ENCODE data around the gene NGF. TPM values are rescaled to one million over a fixed set of nuclear protein-coding genes. Genes with fewer than 3 reads are reported as not detected.
"Not testable (repeated sequence)": the region's sequence is repeated elsewhere in the genome, so short reads cannot be mapped to it uniquely, and the experiment has no call there.

Gene NGF
- total RNA-seq, 3 donors from 2014 or later (not counting 1 experiment from before 2014, with no cell fraction given), result not detected

DNA sequence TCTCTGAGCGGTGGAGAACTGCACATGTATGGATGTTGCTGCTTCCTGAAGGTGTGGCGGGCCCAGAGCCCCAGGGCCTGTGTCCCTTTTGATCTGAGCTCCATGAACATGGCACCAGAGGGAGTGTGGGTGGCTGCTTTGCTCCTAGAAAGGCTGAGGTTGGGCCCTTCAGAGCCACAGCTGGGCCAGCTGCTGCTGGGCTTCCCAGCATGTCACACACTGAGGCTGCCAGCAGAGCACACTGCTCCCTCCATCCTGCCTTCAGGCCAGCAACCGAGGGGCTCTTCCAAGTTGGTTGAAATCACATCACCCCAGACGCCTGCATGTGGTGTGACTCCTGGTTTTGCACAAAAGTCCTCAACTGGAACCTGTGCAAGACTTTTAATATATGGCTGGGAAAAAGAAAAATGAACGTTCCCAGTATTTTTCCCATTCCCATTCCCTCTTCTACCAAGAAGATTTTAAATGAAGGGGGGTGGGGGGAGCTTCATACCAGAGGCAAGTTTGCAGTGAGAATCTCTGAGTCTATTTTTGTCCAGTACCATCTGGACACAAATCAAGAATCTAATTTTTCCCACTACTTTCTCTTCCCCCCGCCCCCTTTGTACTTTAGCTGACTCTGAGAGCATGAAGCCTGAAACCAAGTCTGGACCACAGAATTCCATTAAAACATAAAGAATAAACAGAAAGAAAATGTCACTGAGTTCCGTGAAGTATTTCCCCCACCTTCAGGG lies 26.2 kb upstream of the NGF start:
- peaks cover 6% of the 10 kb centered on the region for H3K9me3 ChIP-seq (ENCODE audit: control insufficient read depth, insufficient read depth, low read length)
- TF ChIP-seq CTCF (IDR thresholded peaks at IDR 0.05), result no peak
- 79% methylated on average over 6 of the region's 7 CpGs for WGBS (ENCODE audit: insufficient coverage)
- H3K27me3 ChIP-seq (ENCODE audit: control insufficient read depth, insufficient read depth, low read length), result no peaks in the 10 kb centered on the region
- H3K4me3 ChIP-seq (ENCODE audit: low read length), result no peak overlapping the region
- Mint-ChIP-seq H3K27me3 (ENCODE audit: low read depth in 2 of 2) (peaks cover 0 to 3% of the 10 kb centered on the region in 2 donors), H3K27ac (no peak overlapping the region), H3K4me3 (no peak overlapping the region), H3K4me1 (no peaks in the 10 kb centered on the region), H3K36me3 (no peaks in the 10 kb centered on the region), H3K9me3 (peaks cover 0 to 2% of the 10 kb centered on the region in 2 donors)
- H3K27ac ChIP-seq (ENCODE audit: low read length), result no peak overlapping the region
- H3K4me1 ChIP-seq (ENCODE audit: control insufficient read depth, insufficient read depth, low read length), result no peaks in the 10 kb centered on the region
- ATAC-seq (no peak), DNase-seq (no peak)
- intact Hi-C loops (cut with micrococcal nuclease), result loop anchor here (10.0 kb wide), 1 partner anchor 59 kb away; no protein-coding TSS in a partner anchor
- no peaks in the 10 kb centered on the region for H3K36me3 ChIP-seq (ENCODE audit: control insufficient read depth, insufficient read depth, low read length)

DNA sequence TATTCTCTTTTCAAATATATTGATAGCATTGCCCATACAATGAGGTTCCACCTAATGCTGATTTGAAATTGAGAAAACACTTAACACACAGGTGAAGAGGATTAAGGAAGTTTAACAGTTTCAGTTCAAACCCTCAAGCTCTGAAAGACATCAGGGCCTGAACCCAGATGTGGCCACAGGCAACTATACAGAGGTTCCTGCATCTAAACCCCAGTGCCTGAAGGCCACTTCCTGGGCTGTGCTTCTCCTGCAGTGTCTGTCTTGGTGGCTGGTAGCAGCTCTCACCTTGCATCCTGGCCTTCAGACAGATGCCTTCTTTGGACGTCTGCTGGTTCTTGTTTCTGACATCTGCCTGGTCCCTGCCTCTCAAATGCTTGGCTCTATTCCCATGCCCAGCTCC lies 25.1 kb upstream of the NGF start:
- peaks cover 6% of the 10 kb centered on the region for H3K9me3 ChIP-seq (ENCODE audit: control insufficient read depth, insufficient read depth, low read length)
- H3K4me3 ChIP-seq (ENCODE audit: low read length), result no peak overlapping the region
- H3K36me3 ChIP-seq (ENCODE audit: control insufficient read depth, insufficient read depth, low read length), result no peaks in the 10 kb centered on the region
- Mint-ChIP-seq H3K4me1 (no peaks in the 10 kb centered on the region), H3K27me3 (ENCODE audit: low read depth in 2 of 2) (peaks cover 0 to 3% of the 10 kb centered on the region in 2 donors), H3K9me3 (peaks cover 0 to 2% of the 10 kb centered on the region in 2 donors), H3K27ac (no peak overlapping the region), H3K4me3 (no peak overlapping the region), H3K36me3 (no peaks in the 10 kb centered on the region)
- H3K4me1 ChIP-seq (ENCODE audit: control insufficient read depth, insufficient read depth, low read length), result no peaks in the 10 kb centered on the region
- intact Hi-C loops (cut with micrococcal nuclease), result loop anchor here (10.0 kb wide), 1 partner anchor 58 kb away; no protein-coding TSS in a partner anchor
- no peak for DNase-seq
- no peak for TF ChIP-seq CTCF (IDR thresholded peaks at IDR 0.05)
- no peak overlapping the region for H3K27ac ChIP-seq (ENCODE audit: low read length)
- WGBS (ENCODE audit: insufficient coverage), result 40% methylated on average over 1 of the region's 1 CpG
- H3K27me3 ChIP-seq (ENCODE audit: control insufficient read depth, insufficient read depth, low read length), result no peaks in the 10 kb centered on the region
- no peak for ATAC-seq

GRCh38 chr1:115360505-115361129 lies 22.6 kb upstream of the NGF start:
- not testable (repeated sequence) for H3K9me3 Mint-ChIP-seq; H3K27me3 Mint-ChIP-seq (ENCODE audit: low read depth in 2 of 2); H3K27ac ChIP-seq (ENCODE audit: low read length); H3K9me3 ChIP-seq (ENCODE audit: control insufficient read depth, insufficient read depth, low read length); DNase-seq; ATAC-seq; H3K4me1 Mint-ChIP-seq; H3K36me3 Mint-ChIP-seq; H3K4me3 ChIP-seq (ENCODE audit: low read length); H3K4me1 ChIP-seq (ENCODE audit: control insufficient read depth, insufficient read depth, low read length); H3K36me3 ChIP-seq (ENCODE audit: control insufficient read depth, insufficient read depth, low read length); H3K4me3 Mint-ChIP-seq; H3K27me3 ChIP-seq (ENCODE audit: control insufficient read depth, insufficient read depth, low read length); H3K27ac Mint-ChIP-seq
- intact Hi-C loops (cut with micrococcal nuclease), result loop anchor here (10.0 kb wide), 1 partner anchor 56 kb away; no protein-coding TSS in a partner anchor
- 97% methylated on average over 26 of the region's 26 CpGs for WGBS (ENCODE audit: insufficient coverage)

DNA sequence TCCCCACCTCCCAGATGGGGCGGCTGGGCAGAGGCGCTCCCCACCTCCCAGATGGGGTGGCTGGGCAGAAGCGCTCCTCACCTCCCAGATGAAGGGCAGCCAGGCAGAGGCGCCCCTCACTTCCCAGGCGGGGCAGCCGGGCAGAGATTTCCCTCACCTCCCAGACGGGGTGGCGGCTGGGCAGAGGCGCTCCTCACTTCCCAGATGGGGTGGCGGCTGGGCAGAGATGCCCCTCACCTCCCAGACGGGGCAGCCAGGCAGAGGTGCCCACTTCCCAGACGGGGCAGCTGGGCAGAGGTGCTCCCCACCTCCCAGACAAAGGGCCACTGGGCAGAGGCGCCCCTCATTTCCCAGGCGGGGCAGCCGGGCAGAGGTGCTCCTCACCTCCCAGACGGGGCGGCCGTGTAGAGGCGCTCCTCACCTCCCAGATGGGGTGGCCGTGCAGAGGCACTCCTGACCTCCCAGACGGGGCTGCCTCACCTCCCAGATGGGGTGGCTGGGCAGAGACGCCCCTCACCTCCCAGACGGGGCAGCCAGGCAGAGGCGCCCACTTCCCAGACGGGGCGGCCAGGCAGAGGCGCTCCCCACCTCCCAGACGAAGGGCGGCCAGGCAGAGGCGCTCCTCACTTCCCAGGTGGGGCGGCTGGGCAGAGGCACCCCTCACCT lies 21.9 kb upstream of the NGF start:
- ATAC-seq; H3K27me3 Mint-ChIP-seq (ENCODE audit: low read depth in 2 of 2); H3K9me3 ChIP-seq (ENCODE audit: control insufficient read depth, insufficient read depth, low read length); H3K36me3 Mint-ChIP-seq; H3K4me3 ChIP-seq (ENCODE audit: low read length); H3K36me3 ChIP-seq (ENCODE audit: control insufficient read depth, insufficient read depth, low read length); H3K27ac ChIP-seq (ENCODE audit: low read length); H3K4me1 ChIP-seq (ENCODE audit: control insufficient read depth, insufficient read depth, low read length); H3K4me3 Mint-ChIP-seq; H3K9me3 Mint-ChIP-seq; H3K27ac Mint-ChIP-seq; H3K4me1 Mint-ChIP-seq; H3K27me3 ChIP-seq (ENCODE audit: control insufficient read depth, insufficient read depth, low read length); DNase-seq: not testable (repeated sequence)
- 91% methylated on average over 31 of the region's 31 CpGs for WGBS (ENCODE audit: insufficient coverage)
- intact Hi-C loops (cut with micrococcal nuclease), result loop anchor here (10.0 kb wide), 1 partner anchor 55 kb away; no protein-coding TSS in a partner anchor
